H1 (cell line): ENCODE measurements around the gene ELP1. TPM values are rescaled to one million over a fixed set of nuclear protein-coding genes. Genes with fewer than 3 reads are reported as not detected.

Source experiments
- CTCF ChIA-PET: fragments of 300-600 bp; sonication (Branson Sonifier 250); formaldehyde crosslinking; loops from one replicate; lab custom pipeline; 2021; ENCODE audit not compliant: partially characterized antibody; lab: Charles Lee
- POLR2A ChIA-PET: fragments of 300-600 bp; sonication (Branson Sonifier 250); formaldehyde crosslinking; loops from one replicate; lab custom pipeline; 2021; ENCODE audit warnings: inconsistent platforms; ENCODE audit not compliant: partially characterized antibody; lab: Charles Lee
- DNase-seq, 2 experiments: peaks; one replicate each; pipeline versions ENCODE4 v3.0.0 to v3.0.0-alpha.2; 2010 to 2022; ENCODE audit warnings: low spot score in 2 of 2, low read depth in 1 of 2, mixed read lengths in 1 of 2
- FAIRE-seq: peaks from 2 replicates; lab custom pipeline; 2011; peaks lifted over from hg19 to GRCh38; lab: Jason Lieb, UNC
- H2AFZ ChIP-seq: 2 replicates; pipeline ENCODE4 v1.8.1; 2012; ENCODE audit warnings: low read length, inconsistent platforms
- H2AK5ac ChIP-seq: 2 replicates; pipeline ENCODE4 v1.6.1; 2013; ENCODE audit warnings: low read depth, low read length
- H2BK120ac ChIP-seq: replicated peaks from 2 replicates; pipeline ENCODE3; 2013; ENCODE audit warnings: low read depth, low read length, inconsistent platforms
- H2BK12ac ChIP-seq: 2 replicates; pipeline ENCODE4 v1.6.1; 2013; ENCODE audit warnings: low read depth, low read length
- H2BK15ac ChIP-seq: 2 replicates; pipeline ENCODE4 v1.6.1; 2013; ENCODE audit warnings: low read length
- H2BK20ac ChIP-seq: 2 replicates; pipeline ENCODE4 v1.6.1; 2013; ENCODE audit warnings: low read length
- H2BK5ac ChIP-seq: 2 replicates; pipeline ENCODE4 v1.6.1; 2013; ENCODE audit warnings: low read depth, low read length
- H3K14ac ChIP-seq: 2 replicates; pipeline ENCODE4 v1.6.1; 2013; ENCODE audit warnings: inconsistent platforms; ENCODE audit not compliant: insufficient read length
- H3K18ac ChIP-seq: 2 replicates; pipeline ENCODE4 v1.6.1; 2013; ENCODE audit warnings: low read length; ENCODE audit errors: extremely low read depth
- H3K23ac ChIP-seq: 2 replicates; pipeline ENCODE4 v1.6.1; 2013; ENCODE audit warnings: inconsistent platforms; ENCODE audit not compliant: insufficient read length
- H3K23me2 ChIP-seq: 2 replicates; pipeline ENCODE4 v1.6.1; 2013; ENCODE audit warnings: low read depth, low read length
- H3K27ac ChIP-seq: 2 replicates; pipeline ENCODE4 v1.6.1; 2011; ENCODE audit warnings: low read depth, low read length, inconsistent platforms
- H3K27me3 ChIP-seq, 4 experiments: replicated peaks in 1 of 4; 1 replicate in 1 of 4; 2 replicates in 3 of 4; pipeline versions ENCODE4 v1.6.1 to v1.8.1; 2011 to 2013; ENCODE audit warnings: low read length in 3 of 4, mild to moderate bottlenecking in 3 of 4, inconsistent platforms in 2 of 4, mixed read lengths in 2 of 4, moderate library complexity in 1 of 4; ENCODE audit not compliant: control insufficient read depth in 3 of 4, insufficient read depth in 3 of 4; ENCODE audit errors: extremely low read depth in 1 of 4
- H3K36me3 ChIP-seq, 4 experiments: 2 replicates each; pipeline versions ENCODE4 v1.6.1 to v1.8.1; 2011 to 2013; ENCODE audit warnings: mild to moderate bottlenecking in 4 of 4, low read length in 3 of 4, moderate library complexity in 2 of 4, control low read depth in 1 of 4, inconsistent platforms in 1 of 4; ENCODE audit not compliant: insufficient read depth in 4 of 4, control insufficient read depth in 2 of 4
- H3K4ac ChIP-seq: replicated peaks from 2 replicates; pipeline ENCODE3; 2013; ENCODE audit warnings: low read length, low read depth, mixed read lengths, inconsistent platforms; ENCODE audit not compliant: insufficient read length
- H3K4me1 ChIP-seq, 4 experiments: replicated peaks in 1 of 4; 1 replicate in 1 of 4; 2 replicates in 3 of 4; pipeline versions ENCODE4 v1.6.1 to v1.8.1; 2011 to 2013; ENCODE audit warnings: low read length in 3 of 4, inconsistent platforms in 2 of 4, mixed read lengths in 1 of 4; ENCODE audit not compliant: insufficient read depth in 4 of 4, control insufficient read depth in 3 of 4
- H3K4me2 ChIP-seq, 2 experiments: 2 replicates each; pipeline versions ENCODE4 v1.6.1 to v1.8.1; 2011 to 2013; ENCODE audit warnings: low read depth in 2 of 2, low read length in 2 of 2, control low read depth in 1 of 2, inconsistent platforms in 1 of 2, mild to moderate bottlenecking in 1 of 2; ENCODE audit not compliant: insufficient read depth in 1 of 2
- H3K4me3 ChIP-seq, 4 experiments: fragments of 200-600, 300-600 bp in 1 of 4; sonication (generic), shearing (Covaris generic), sonication (Bioruptor Twin) in 1 of 4; 2 replicates each; pipeline versions ENCODE4 v1.5.1 to v1.8.1; 2011 to 2016; ENCODE audit warnings: low read length in 4 of 4, low read depth in 3 of 4, control low read depth in 2 of 4, inconsistent platforms in 2 of 4, mild to moderate bottlenecking in 2 of 4, mixed read lengths in 1 of 4, moderate library complexity in 1 of 4; ENCODE audit not compliant: insufficient read depth in 2 of 4; ENCODE audit errors: extremely low read depth in 1 of 4
- H3K56ac ChIP-seq: replicated peaks from 2 replicates; pipeline ENCODE3; 2013; ENCODE audit warnings: low read depth, mild to moderate bottlenecking, mixed read lengths, low read length, inconsistent platforms; ENCODE audit not compliant: insufficient read length
- H3K79me1 ChIP-seq: 2 replicates; pipeline ENCODE4 v1.6.1; 2013; ENCODE audit warnings: low read depth, low read length, control low read depth
- H3K79me2 ChIP-seq, 2 experiments: 2 replicates each; pipeline versions ENCODE4 v1.6.1 to v1.8.1; 2012 to 2013; ENCODE audit warnings: low read length in 2 of 2, mild to moderate bottlenecking in 2 of 2, inconsistent platforms in 1 of 2; ENCODE audit not compliant: insufficient read depth in 2 of 2, control insufficient read depth in 1 of 2
- H3K9ac ChIP-seq, 4 experiments: replicated peaks in 1 of 4; 1 replicate in 1 of 4; 2 replicates in 3 of 4; pipeline versions ENCODE4 v1.6.1 to v1.8.1; 2011 to 2013; ENCODE audit warnings: low read depth in 3 of 4, low read length in 3 of 4, control low read depth in 2 of 4, mild to moderate bottlenecking in 2 of 4, moderate library complexity in 2 of 4, inconsistent platforms in 1 of 4; ENCODE audit errors: extremely low read depth in 1 of 4
- H3K9me3 ChIP-seq, 2 experiments: 2 replicates each; pipeline versions ENCODE4 v1.6.1 to v1.8.1; 2012 to 2013; ENCODE audit warnings: mild to moderate bottlenecking in 2 of 2, moderate library complexity in 2 of 2, control low read depth in 1 of 2, inconsistent platforms in 1 of 2, low read depth in 1 of 2, low read length in 1 of 2, mixed read lengths in 1 of 2; ENCODE audit not compliant: insufficient read depth in 2 of 2
- H4K20me1 ChIP-seq, 2 experiments: replicated peaks in 1 of 2; 2 replicates each; pipeline versions ENCODE3 to v1.8.1; 2011 to 2013; ENCODE audit warnings: inconsistent platforms in 2 of 2, low read length in 2 of 2, mild to moderate bottlenecking in 1 of 2; ENCODE audit not compliant: insufficient read depth in 2 of 2, control insufficient read depth in 1 of 2
- H4K5ac ChIP-seq: 2 replicates; pipeline ENCODE4 v1.6.1; 2013; ENCODE audit warnings: low read length, low read depth, mixed read lengths, inconsistent platforms; ENCODE audit not compliant: insufficient read length
- H4K8ac ChIP-seq: 2 replicates; pipeline ENCODE4 v1.8.0; 2013; ENCODE audit warnings: mild to moderate bottlenecking, moderate library complexity, low read length, inconsistent platforms; ENCODE audit not compliant: insufficient read depth; ENCODE audit errors: extremely low read depth
- H4K91ac ChIP-seq: replicated peaks from 2 replicates; pipeline ENCODE3; 2013; ENCODE audit warnings: low read length, mixed read lengths, inconsistent platforms; ENCODE audit not compliant: insufficient read length
- EGR1 ChIP-seq: IDR thresholded peaks from 2 replicates; pipeline ENCODE4 v1.6.1; 2011; ENCODE audit warnings: low read depth, low read length, borderline replicate concordance
- JUND ChIP-seq: IDR thresholded peaks from 2 replicates; pipeline ENCODE4 v1.6.1; 2011; ENCODE audit warnings: mild to moderate bottlenecking, improper control_type of control experiment, low read length
- KDM4A ChIP-seq: IDR thresholded peaks from one replicate; pipeline ENCODE4 v1.7.1; 2012; ENCODE audit warnings: low read depth, mild to moderate bottlenecking, moderate library complexity, low read length, inconsistent platforms; ENCODE audit not compliant: severe bottlenecking
- SRF ChIP-seq: IDR thresholded peaks from 2 replicates; pipeline ENCODE4 v1.6.1; 2011; ENCODE audit warnings: mild to moderate bottlenecking, low read depth, low read length, moderate library complexity
- YY1 ChIP-seq: IDR thresholded peaks from 2 replicates; pipeline ENCODE4 v1.6.1; 2011; ENCODE audit warnings: low read depth, mild to moderate bottlenecking, low read length
- WGBS, 2 experiments: shearing (Covaris generic) in 1 of 2; methylation state at CpG; one replicate each; pipeline versions ENCODE4 v1.1.6 to v1.1.7; 2013 to 2015; ENCODE audit warnings: low lambda C conversion rate in 2 of 2, mixed read lengths in 2 of 2, inconsistent platforms in 1 of 2, low coverage in 1 of 2, missing lambda C conversion rate in 1 of 2; ENCODE audit not compliant: insufficient replicate concordance in 2 of 2, insufficient coverage in 1 of 2, insufficient read length in 1 of 2; ENCODE audit errors: extremely low coverage in 1 of 2, missing lambda C conversion rate in 1 of 2; 5-methylcytosine and 5-hydroxymethylcytosine counted together
- polyA plus RNA-seq, 7 experiments: library from polyadenylated mRNA; depleted of rRNA in 3 of 7; stranded (reverse) in 5 of 7; unstranded in 2 of 7; fragments of >200 nt in 5 of 7; fragments of 200-250 nt in 2 of 7; gene quantifications; 1 replicate in 5 of 7; 2 replicates in 1 of 7; 4 replicates in 1 of 7; pipeline versions ENCODE4 v1.2.1 to v1.2.3, GENCODE V29; 2011 to 2013; ENCODE audit warnings: missing spikeins in 2 of 7, mixed read lengths in 2 of 7
- total RNA-seq: library from RNA; stranded (reverse); fragmentation: NEBNext Ultra II Directional; extraction: Animal tissue kit (Norgen Biotek cat#: 25700); gene quantifications from 2 replicates; pipeline ENCODE4 v1.2.1, GENCODE V29; 2021

Gene ELP1
- total and polyA plus RNA-seq, 2 of the 8 experiments (the other 6 are each of a cell fraction or from before 2014, with no cell fraction given) = 13.9 to 31.3 TPM

DNA sequence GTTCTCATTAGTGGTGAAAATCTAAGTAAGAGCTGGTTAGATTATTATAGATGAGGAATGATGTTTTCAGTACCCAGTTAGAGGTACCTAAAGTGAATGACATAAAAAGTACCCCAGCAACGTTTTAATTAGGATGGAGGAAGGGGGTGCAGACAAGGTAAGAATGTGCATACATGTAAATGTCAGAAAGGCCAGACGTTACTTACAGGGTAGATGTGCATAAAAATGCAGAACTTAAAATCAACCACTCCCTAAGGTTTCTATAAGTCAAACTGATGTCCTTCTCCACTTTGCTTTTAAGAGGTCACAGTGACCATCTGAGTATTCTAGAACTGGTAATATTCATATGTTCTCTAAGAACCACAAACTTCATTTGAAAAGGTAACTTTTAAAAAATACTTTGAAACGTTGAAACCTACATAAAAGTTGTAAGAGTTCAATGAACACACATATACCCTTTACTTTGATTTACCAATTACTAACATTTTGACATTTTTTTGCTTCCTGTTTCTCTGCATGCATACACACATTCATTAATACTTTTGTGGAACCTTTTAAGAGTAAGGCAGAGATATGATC is 53.1 kb downstream of the ELP1 start:
- no peaks in the 10 kb centered on the region for H3K4me1 ChIP-seq
- ChIA-PET CTCF (no interaction called here), POLR2A (no interaction called here)
- no peak overlapping the region for H3K4me2 ChIP-seq
- H4K91ac ChIP-seq = no peak overlapping the region
- no peaks in the 10 kb centered on the region for H3K23me2 ChIP-seq
- H3K27ac ChIP-seq = no peak overlapping the region
- H2AFZ ChIP-seq = no peak overlapping the region
- FAIRE-seq (no peak), DNase-seq (no peak)
- H2BK15ac ChIP-seq = no peak overlapping the region
- H4K5ac ChIP-seq = no peak overlapping the region
- H3K18ac ChIP-seq = no peak overlapping the region
- H3K4ac ChIP-seq = no peak overlapping the region
- no peak overlapping the region for H2AK5ac ChIP-seq
- no peak overlapping the region for H2BK20ac ChIP-seq
- no peak overlapping the region for H3K23ac ChIP-seq
- no peak overlapping the region for H3K9ac ChIP-seq
- no peak overlapping the region for H3K56ac ChIP-seq
- no peaks in the 10 kb centered on the region for H3K79me2 ChIP-seq
- H4K8ac ChIP-seq = no peak overlapping the region
- no peak overlapping the region for H2BK12ac ChIP-seq
- no peak overlapping the region for H2BK120ac ChIP-seq
- peaks cover 7 to 44% (median 26%) of the 10 kb centered on the region in 4 experiments for H3K36me3 ChIP-seq
- no peaks in the 10 kb centered on the region for H3K27me3 ChIP-seq
- no peak overlapping the region for H3K14ac ChIP-seq
- no peak overlapping the region for H2BK5ac ChIP-seq
- TF ChIP-seq EGR1 (no peak), JUND (no peak), YY1 (no peak), KDM4A (no peak), SRF (no peak)
- H3K9me3 ChIP-seq = no peaks in the 10 kb centered on the region
- H3K79me1 ChIP-seq = no peaks in the 10 kb centered on the region
- H4K20me1 ChIP-seq = no peaks in the 10 kb centered on the region
- H3K4me3 ChIP-seq = no peak overlapping the region
- WGBS, 2 experiments = 81% methylated on average over 3 of the region's 3 CpGs; no CpG with 5 or more reads in 1 of the 2 experiments
